ENCODE results near the gene WDR19.
A peak's percentile ranks its signal among the peaks of the same experiment; 100 is the strongest.
"Not testable (repeated sequence)": the region's sequence is repeated elsewhere in the genome, so short reads cannot be mapped to it uniquely, and the experiment has no call there.

Gene WDR19

GRCh38 chr4:39291686-39292085 is 109.4 kb downstream of the WDR19 start:
- DNase-seq (ENCODE audit: low read depth): no peak
- TF ChIP-seq CTCF (conservative IDR thresholded peaks at IDR 0.05; ENCODE audit: low read length): no peak
- no peak overlapping the region for H3K4me3 ChIP-seq (ENCODE audit: low read length)

GRCh38 chr4:39292433-39292832 is 110.1 kb downstream of the WDR19 start:
- DNase-seq (ENCODE audit: low read depth); H3K4me3 ChIP-seq (ENCODE audit: low read length): not testable (repeated sequence)

GRCh38 chr4:39295784-39296183 is 113.5 kb downstream of the WDR19 start:
- DNase-seq (ENCODE audit: low read depth): no peak
- no peak for TF ChIP-seq CTCF (conservative IDR thresholded peaks at IDR 0.05; ENCODE audit: low read length)
- H3K4me3 ChIP-seq (ENCODE audit: low read length): no peak overlapping the region

GRCh38 chr4:39302901-39303300 is 120.6 kb downstream of the WDR19 start:
- no peak overlapping the region for H3K4me3 ChIP-seq (ENCODE audit: low read length)
- no peak for DNase-seq (ENCODE audit: low read depth)
- no peak for TF ChIP-seq CTCF (conservative IDR thresholded peaks at IDR 0.05; ENCODE audit: low read length)

- TF ChIP-seq CTCF (conservative IDR thresholded peaks at IDR 0.05; ENCODE audit: low read length): no peak
- no peak overlapping the region for H3K4me3 ChIP-seq (ENCODE audit: low read length)
- DNase-seq (ENCODE audit: low read depth): no peak
These were observed 121.5 kb downstream of the WDR19 start for GRCh38 chr4:39303871-39304270.

- no peak for DNase-seq (ENCODE audit: low read depth)
- H3K4me3 ChIP-seq (ENCODE audit: low read length): no peak overlapping the region
- no peak for TF ChIP-seq CTCF (conservative IDR thresholded peaks at IDR 0.05; ENCODE audit: low read length)
These were observed 122.3 kb downstream of the WDR19 start for GRCh38 chr4:39304651-39305050.

GRCh38 chr4:39305912-39306677 is 123.8 kb downstream of the WDR19 start:
- peak; percentile 14 for DNase-seq (ENCODE audit: low read depth)
- H3K4me3 ChIP-seq (ENCODE audit: low read length): no peak overlapping the region
- no peak for TF ChIP-seq CTCF (conservative IDR thresholded peaks at IDR 0.05; ENCODE audit: low read length)
